GM21360 (cell line): ENCODE data around the gene PDZK1IP1.

Source experiments
- ATAC-seq: cut with Tn5 transposase; IDR thresholded peaks from one replicate; pipeline ENCODE4 v1.9.1; 2021; ENCODE audit warnings: mild to moderate bottlenecking, moderate library complexity; ENCODE audit not compliant: unreplicated experiment

Gene PDZK1IP1, protein sequence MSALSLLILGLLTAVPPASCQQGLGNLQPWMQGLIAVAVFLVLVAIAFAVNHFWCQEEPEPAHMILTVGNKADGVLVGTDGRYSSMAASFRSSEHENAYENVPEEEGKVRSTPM

DNA sequence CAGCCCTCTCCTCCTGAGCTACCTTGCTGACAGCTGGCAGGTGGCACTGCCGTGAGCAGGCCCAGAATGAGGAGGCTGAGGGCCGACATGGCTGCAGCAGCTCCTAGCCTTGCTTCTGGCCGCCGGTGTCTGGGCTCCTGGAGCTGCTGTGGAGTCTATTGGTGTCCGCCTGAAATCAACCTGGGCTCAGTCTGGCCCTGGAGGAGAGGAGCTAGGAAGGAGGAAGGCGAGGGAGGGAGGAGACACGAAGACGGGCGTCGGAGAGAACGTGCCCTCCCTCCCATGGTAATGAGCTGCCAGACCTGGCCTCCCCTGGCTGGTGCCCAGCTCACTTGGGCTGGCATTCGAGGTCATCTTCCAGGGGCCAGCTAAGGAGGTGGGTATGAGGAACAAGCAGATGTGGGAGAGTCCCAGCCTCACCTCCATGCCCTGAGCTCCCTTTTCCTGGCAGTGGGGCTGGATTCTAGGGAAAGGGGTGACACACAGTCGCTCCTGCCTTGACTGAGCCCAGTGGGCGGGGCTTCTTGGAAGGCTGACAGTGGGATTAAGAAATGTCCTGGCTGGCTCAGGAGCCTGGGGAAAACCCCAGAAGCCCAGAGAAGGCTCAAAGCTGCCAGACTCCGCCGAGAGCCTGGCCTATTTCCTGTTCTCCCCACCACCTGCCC lies at the start of gene PDZK1IP1:
PDZK1IP1 (minus strand) TSS at position 193 of the 665 bp plus-strand sequence; CDS start at position 89, 104 bp downstream.
- ATAC-seq = no peak

DNA sequence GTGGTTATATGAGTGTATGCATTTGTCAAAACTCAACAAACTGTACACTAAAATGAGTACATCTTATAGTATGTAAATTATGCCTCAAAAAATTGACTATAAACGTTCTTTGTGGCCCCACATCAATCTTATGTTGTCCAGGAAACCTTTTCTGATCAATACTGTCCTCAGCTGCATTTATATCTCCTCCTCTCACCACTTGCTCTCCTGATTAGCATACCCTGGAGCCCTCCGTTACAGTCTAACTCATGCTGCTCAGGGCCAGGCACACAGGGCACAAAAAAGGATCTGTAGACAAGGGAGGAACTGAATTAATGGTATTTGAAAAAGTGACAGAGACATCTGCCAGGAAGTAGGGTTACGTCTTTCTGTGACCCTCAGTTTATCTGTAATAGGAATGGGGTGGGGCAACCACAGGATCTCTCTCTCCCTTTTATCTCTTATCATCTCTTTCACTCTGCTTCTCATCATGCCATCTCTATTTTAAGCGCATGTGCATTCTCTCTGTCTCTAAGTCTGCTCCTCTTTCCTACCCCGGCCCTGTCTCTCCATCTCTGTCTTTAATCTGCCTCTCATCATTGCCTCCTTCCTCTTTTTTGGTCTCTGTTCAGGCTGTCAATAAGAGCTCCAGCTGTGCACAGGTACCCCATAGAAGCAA lies 49.2 kb upstream of the PDZK1IP1 start:
- ATAC-seq = no peak

DNA sequence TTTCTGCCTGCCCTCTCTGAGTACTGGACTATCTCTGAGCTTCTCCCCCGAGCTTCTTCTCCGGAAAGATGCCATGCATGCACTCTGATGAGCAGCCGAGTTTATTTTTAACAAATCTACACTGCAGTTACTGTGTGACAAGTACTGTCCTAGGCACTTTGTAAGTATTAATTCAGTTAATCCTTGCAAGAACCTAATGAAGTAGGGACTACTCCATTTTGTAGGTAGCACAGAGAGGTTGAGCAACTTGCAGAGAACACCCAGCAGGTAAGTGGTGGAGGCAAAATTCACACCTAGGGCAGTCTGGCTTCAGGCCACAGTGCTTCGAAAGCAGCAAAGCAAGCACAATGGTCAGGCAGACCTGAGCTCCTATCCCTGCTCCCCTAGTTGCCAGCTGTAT lies 46.0 kb upstream of the PDZK1IP1 start:
- no peak for ATAC-seq

DNA sequence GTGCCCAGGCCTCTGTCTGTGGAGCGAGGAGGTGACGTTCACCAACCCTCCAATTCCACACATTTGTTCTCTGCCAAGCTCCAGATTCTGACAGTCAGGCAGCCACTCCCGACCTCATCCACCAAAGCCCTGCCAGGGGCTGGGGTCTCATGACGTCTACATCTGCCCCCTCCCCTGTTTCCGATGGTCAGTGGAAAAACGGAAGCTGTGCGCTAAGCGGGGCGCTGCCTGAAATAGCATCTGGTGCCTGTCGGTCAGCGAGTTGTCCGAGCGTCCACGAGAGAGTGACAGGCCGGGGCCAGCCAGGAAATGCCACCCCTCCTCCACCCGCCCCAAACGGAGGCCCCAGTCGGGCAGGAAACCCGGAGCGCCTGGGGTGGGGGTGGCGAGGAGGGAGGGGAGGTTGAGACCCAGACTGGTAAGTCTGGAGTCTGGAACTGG lies 45.4 kb upstream of the PDZK1IP1 start:
- no peak for ATAC-seq

DNA sequence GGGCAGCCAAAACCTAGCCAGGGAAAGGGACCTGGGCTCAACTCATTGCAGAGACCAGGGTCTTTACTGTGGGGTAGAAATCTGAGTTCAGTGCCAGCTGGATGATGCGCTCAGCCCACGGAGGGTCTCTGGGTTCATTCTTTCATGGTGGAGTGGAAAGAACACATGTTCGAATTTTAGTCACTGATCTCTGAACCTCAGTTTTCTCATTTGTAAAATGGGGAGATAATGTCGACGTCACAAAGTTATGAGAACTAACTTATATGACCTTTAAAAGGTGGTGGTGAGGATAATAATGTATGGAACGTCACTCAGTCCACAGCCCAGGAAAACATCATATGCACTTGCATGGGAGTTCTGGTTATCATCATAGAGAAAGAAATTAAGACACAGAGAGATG lies 43.4 kb upstream of the PDZK1IP1 start:
- no peak for ATAC-seq

DNA sequence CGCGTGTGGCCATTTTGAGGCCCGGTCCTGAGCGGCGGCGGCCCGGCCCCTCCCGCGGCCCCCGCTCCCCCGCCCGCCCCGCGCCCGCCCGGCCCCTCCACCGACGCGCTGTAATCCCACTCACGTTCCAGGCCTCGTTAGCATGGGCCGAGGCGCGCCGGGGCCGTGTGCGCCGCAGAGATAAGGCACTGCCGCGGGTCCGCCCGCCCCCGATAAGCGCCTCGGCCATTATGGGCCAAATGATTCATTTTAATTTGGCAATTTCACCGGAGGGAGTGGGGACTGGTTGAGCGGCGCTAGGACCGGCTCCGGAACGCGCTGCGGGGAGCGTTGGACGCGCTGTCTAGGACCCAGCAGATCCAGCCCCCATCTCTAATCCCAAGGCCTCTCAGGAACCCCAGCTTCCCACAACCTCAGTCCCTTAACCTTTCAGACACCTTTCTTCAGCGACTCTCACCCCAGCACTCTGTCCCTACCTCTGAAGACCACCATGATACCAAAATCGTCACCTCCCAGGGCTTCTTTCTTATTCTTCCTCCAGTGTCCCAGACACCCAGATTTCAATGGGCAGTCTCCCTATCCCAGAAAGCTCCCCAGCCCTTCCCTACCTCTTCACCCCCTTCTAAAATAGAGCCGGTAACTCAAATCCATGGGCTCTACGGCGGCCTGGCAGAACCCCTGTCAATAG lies 42.5 kb upstream of the PDZK1IP1 start, which contains the start of gene TAL1:
TAL1 (minus strand) TSS at position 39 of the 688 bp plus-strand sequence. CDS start 6,337 bp downstream, outside the sequence.
- ATAC-seq = no peak

DNA sequence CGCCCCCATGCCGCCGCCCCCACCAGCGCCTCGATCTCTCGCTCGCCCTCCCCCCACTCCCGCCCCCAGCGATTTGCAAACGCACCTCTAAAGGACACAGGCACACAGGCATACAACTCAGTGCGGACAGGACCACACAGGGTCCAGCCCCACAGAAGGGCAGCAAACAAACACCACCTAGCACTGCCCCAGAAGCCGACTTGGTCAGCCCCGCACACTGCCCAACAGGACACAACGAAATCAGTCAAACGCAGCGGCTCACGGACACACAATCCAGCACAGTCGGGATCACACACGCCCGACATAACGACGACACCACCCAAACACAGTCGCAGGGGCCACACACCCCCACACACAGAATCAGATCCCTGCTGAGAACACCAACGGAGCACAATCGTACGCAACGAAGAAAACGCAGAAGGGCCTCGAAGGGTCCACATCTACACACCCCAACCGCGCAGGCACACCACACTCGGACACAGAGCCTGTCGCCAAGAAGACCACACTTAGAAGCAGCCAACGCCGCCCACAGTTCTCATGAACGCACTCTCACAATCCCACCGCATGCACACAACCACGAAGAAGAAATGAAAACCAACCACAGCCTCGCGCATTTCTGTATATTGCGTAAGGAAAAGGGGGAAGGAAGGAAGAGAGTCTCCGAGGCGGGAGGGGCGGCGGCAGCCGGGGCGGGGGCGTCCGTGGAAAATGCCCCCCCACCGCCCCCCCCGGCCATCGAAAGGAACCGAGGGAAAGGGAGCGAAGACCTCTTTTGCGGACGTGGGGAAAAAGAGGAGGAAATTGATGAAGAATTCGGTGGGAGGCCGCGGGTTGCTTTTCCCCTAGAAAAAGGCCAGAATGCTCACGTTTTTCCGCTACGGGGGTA lies 41.7 kb upstream of the PDZK1IP1 start:
- ATAC-seq = no peak

DNA sequence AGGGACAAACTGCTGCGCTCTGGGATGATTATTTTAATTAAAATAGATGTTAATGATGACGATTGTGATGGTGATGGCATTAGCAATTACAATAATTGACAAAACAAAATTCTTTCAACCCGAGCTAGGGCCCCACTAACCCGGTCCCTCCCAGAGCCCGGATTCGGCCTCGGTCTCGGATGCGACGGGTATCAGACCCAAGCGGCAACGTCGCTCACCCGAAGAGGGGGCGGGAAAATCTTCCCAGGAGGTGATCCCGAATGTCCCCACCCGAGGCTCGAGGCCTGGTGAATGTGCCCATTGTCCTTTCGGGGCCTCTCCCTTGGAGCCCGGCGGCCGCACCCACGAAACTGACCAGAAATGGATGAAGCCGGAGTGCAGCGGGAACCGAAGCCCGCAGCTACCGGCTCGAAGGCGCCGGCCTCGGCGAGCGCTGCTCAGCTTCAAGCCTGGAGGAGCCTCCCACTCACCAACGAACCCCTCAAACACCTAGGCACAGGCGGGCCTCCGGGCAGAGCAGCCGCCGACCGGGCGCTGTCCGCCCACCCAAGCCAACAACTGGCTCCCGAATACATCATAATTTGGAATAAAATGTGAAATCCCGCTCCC lies 41.0 kb upstream of the PDZK1IP1 start:
- no peak for ATAC-seq

DNA sequence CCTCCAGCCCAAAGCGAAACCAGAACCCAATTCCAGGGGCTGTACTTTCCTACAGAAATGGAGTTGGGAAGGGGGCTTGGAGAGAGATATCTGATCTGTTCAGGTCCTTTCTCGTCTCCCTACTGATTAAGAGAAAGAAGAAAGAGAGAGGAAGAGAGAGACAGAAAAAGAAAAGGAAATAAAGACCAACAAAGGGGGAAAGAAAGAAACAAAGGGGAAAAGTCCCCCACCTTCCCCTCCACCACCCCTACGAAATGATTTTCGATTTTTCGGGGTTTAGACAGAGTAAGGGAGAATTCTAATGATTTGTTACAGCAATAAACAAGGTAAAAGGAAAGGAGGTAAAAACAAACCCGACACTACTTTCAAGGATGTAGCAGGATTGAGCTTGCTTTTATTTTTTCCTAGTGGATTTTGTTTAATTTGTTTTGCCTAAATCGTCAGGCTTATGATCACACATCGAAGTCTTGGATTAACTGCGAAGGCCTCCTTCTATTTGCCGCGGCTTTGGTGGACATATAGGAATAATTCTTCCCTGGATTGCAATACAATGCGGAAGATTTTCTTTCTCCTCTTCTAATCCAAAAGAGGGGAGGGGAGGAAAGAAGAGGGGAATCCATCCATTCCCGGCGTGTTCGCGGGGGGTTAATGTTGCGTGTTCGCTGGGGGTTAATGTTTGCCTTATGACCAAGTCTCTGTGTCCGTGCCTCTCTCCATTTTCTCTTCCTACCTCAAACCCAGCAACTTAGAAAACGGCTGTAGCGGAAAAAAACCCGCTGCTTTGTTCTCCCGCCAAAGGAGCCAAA lies 40.3 kb upstream of the PDZK1IP1 start:
- ATAC-seq = no peak

DNA sequence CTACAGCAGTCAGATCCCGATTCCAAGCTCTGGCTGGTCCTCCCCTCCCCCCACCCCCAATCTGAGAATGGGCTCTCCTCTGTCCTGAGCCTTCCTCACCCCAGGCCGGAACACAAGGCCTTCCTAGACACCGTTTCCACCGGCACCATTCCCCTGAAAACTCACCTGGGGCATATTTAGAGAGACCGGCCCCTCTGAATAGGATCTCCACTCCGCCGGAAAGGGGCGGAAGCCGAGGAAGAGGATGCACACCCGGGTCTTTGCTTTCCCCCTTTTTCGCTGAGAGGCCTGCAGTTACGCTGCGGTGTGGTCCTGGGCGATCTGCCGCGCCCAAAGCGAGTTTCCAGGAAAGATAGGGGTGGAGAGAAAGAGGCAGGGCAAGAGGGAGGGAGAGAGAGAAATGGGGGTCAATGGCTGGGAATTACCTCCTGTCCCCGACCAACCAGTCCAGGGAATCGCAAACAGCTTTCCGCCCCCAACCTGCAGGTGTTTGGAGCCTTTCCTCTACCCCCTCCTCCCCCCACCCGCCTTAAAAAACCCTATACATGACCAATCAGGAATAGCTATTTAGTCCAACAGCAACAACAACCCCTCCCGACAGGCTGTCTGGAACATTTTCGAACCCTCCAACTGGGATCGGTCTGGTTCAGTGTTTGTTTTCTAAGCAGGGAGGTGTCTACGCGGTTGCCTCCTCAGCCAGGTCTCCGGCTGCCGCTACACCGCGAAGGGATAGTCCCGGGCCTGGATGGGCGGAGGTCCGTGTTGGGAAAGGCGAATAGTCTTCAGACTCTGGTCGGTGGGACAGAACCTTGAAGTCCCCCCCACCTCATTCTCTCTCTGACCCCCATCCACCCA lies 39.4 kb upstream of the PDZK1IP1 start:
- ATAC-seq = no peak

DNA sequence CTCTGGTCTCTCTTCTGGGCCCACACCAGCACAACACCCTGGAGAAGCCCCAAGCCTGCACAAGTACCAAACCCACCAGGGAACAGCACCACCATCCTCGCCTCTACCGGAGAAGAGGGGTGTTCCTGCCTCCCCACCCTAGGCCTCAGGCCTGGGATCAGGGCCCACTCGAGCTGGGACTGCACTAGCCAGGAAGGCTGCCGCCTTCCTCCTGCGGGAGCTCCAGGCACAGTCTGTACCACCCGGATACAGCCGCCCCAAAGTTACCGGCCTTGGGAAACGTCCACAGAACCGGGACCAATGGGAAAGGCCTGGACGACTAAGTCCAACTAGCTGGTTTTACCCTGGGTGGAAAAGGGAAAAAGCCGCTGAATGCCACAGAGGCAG lies 38.8 kb upstream of the PDZK1IP1 start:
- no peak for ATAC-seq

DNA sequence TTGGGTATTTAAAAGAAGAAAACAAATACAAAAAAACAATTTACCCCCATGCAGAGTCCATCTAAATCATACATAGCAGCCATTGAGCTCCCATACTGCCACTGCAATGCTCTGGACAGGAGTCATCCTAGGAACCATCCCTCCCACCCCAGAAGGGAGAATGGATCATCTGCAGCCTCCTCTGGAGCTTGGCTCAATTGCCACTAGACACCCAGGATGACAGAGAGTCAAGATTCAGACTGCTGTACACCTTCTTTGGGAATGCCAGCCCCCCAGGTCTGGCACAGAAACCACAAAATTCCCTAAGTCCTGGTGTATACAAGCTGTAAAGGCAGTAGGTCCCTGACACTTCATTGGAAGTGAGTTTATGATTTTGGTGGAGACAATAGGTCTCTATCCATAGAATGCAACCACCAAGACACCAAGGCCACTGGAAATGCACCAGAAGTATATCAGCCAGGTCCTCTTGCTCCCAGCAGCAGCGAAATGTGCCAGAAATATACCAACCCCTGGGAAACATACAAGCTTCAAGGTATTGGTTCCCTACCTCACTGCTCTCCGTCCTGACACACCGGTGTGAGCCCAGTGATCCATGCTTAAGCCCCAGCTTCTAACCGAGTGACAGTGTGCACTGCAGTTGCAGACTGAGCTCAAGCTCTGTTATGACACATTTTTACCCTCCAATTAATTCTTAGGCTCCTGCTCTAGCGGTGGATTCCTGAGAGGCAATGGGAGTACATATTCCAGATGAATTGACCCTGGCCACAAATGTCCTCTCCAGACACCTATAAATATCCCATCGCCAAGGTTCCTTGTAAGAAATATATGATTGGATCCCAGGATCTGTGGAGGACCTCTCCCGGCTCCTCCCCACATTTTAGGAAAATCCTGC lies 37.8 kb upstream of the PDZK1IP1 start:
- ATAC-seq = no peak

DNA sequence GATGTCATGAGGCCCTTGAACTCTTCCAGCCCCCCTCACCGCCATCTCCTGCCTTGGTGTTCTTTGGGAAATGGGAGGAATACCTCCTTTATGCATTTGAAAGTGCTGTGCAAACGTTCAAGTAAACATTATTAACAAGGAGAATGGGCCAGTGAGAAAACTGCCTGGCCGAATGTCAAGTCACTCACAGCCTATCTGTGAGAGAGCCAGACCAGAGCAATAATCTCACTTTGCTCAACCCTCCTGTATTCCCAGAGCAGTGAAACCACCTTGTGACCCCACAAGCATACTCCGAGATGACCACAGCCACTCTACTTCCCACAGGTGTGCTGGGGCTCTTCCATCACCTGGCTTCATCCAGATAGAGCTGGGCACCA lies 37.0 kb upstream of the PDZK1IP1 start:
- no peak for ATAC-seq

DNA sequence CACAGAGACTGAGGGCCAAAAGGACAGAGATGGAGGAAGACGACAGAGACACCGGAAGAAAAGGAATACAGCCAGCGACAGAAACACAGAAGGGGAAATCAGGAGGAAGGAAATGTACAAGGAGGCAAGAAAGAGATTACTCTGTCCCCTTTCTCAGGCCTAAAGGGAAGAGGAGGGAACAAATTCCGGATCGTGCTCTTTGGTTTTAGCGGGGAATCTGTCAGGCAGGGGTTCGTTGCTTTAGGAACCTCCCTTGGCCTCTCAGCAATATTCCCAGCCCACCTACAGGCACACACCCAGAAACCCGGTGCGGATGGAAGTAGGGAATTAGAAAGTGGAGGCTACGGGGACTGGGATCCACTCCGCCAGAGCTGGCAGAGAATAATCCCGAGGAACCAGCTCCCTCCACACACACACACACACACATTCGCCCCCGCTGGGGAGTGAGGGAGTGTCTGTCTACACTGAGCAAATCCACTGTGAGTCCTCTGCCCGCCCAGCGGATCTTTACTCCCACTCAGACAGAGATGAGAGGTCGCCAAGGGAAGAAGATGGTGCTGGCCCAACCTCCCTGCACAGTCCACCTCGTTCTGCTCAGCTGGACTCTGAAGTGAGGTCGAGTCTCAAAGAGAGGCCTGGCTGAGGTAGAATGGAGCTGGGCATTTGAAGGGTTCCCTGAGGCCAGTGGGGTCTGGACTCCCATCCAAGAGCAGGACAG lies 36.4 kb upstream of the PDZK1IP1 start:
- no peak for ATAC-seq

DNA sequence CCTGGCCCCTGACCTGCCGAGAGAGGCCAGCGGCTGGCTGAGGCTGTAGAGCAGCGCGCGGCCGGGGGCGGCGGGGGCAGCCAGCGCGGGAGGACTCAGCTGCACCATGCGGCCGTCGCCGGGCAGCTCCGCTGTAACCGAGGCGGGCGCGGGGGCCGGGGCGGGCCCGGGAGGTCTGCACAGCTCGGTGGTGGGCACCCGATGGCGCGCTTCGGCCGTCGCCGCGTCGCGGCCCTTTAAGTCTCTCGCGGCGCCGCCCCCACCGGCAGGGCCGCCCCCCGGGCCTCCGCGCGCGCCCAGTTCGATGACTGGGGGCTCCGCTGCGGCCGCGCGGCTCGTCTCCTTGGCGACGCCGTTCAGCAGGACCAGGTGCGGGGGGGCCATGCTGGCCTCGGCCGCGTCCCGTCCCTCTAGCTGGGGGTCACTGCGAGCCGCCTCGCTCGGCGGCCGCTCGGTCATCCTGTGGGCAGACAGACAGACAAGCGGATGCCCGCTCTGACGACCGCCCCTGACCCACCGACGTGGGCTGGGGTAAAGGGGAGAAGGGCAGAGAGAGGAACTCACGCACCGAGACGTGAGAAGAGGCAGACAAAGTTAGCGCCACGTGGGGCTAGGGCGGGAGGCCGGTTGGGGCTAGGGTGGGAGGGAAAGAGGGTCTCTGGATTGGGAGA lies 35.7 kb upstream of the PDZK1IP1 start:
- ATAC-seq = no peak

DNA sequence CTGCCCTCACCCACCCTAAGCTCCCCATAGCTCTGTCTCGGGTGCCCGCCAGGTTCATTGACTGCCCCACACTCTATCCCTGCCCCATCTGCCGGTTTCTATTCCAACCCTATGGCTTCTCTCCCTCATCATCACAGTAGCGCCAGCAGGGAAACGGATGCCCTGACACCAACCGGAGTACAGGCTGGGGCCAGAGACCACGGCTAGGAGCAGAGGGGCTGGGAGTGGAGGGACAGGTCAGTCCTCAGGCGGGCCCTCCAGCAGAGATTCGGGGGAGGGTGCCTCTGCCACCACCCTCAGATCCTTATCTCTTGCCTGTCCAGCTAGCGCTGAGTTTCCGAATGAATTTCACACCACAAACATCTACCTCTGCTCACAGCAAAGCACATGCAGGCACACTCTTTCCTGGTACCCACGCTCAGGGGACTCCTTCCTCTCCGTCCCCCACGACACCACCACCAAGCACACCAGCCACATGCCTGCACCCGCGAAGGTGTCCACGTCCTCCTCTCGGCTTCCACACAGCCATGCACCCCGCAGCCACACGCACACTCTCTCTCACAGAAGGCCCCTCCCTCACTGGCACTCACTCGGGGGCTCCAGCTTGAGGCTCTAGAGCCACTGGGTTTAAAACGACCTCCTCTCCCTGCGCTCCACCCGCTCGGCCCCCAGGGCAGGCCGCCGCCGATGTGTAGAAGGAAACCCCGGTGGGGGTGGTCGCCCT lies 35.0 kb upstream of the PDZK1IP1 start:
- no peak for ATAC-seq
